BJ (cell line): ENCODE data around the gene WBP2. TPM values are rescaled to one million over a fixed set of nuclear protein-coding genes. Genes with fewer than 3 reads are reported as not detected.

Source experiments
- CTCF ChIA-PET: fragments of 350-600 bp; formaldehyde crosslinking; extraction: SDS; loops from one replicate; lab custom pipeline; 2021; ENCODE audit warnings: antibody characterized with exemption, inconsistent platforms; lab: Yijun Ruan, JAX
- POLR2A ChIA-PET: fragments of 300-600 bp; sonication (Branson Sonifier 250); formaldehyde crosslinking; extraction: SDS; loops from one replicate; lab custom pipeline; 2021; ENCODE audit warnings: antibody characterized with exemption; lab: Charles Lee
- DNase-seq: peaks from one replicate; pipeline ENCODE4 v3.0.0-alpha.2; 2011; ENCODE audit warnings: low read depth
- H3K27me3 ChIP-seq: 2 replicates; pipeline ENCODE4 v1.6.0; 2011; ENCODE audit warnings: low read length; ENCODE audit not compliant: control insufficient read depth, insufficient read depth
- H3K36me3 ChIP-seq: 2 replicates; pipeline ENCODE4 v1.5.1; 2011; ENCODE audit warnings: low read length; ENCODE audit not compliant: control insufficient read depth, insufficient read depth
- H3K4me3 ChIP-seq: 2 replicates; pipeline ENCODE4 v1.5.1; 2011; ENCODE audit warnings: low read depth, mild to moderate bottlenecking, control low read depth, low read length
- CTCF ChIP-seq: IDR thresholded peaks from 2 replicates; pipeline ENCODE4 v1.5.1; 2011; ENCODE audit warnings: low read depth, mild to moderate bottlenecking, control low read depth, inconsistent platforms, low read length, moderate library complexity; ENCODE audit not compliant: insufficient read depth
- polyA plus RNA-seq: library from polyadenylated mRNA; depleted of rRNA; stranded (reverse); fragments of >200 nt; gene quantifications from 2 replicates; pipeline ENCODE4 v1.2.3, GENCODE V29; 2011

WBP2 gene
- polyA plus RNA-seq, 1 experiment = 37.0 TPM

GRCh38 chr17:75849279-75849646 lies 5.9 kb downstream of the WBP2 start:
- ChIA-PET CTCF (interaction anchor here (1.1 to 3.4 kb wide), 9 partner anchors 14 to 85 kb away, joined by 3 to 20 read pairs (median 4); partner anchors contain the start of genes GALK1 and TRIM65), POLR2A (no interaction called here)
- Histone ChIP-seq H3K4me3 (no peak overlapping the region), H3K36me3 (peaks cover 29% of the 10 kb centered on the region), H3K27me3 (no peaks in the 10 kb centered on the region)
- TF ChIP-seq CTCF = no peak
- DNase-seq = no peak

GRCh38 chr17:75848523-75849278 lies 6.4 kb downstream of the WBP2 start:
- POLR2A ChIA-PET = no interaction called here
- peak; percentile 74 for TF ChIP-seq CTCF
- DNase-seq = no peak
- peaks cover 29% of the 10 kb centered on the region for H3K36me3 ChIP-seq
- H3K4me3 ChIP-seq = no peak overlapping the region
- CTCF ChIA-PET = interaction anchor here (0.6 to 3.4 kb wide), 16 partner anchors 9 to 132 kb away, joined by 3 to 20 read pairs (median 4); partner anchors contain the start of genes GALK1 and TRIM65
- H3K27me3 ChIP-seq = no peaks in the 10 kb centered on the region

- ChIA-PET CTCF (interaction anchor here (0.6 to 3.6 kb wide), 16 partner anchors 7 to 154 kb away, joined by 3 to 20 read pairs (median 4); partner anchors contain the start of genes GALK1, TRIM65 and WBP2), POLR2A (no interaction called here)
- Histone ChIP-seq H3K27me3 (no peaks in the 10 kb centered on the region), H3K4me3 (no peak overlapping the region), H3K36me3 (peaks cover 29% of the 10 kb centered on the region)
- DNase-seq = no peak
- no peak for TF ChIP-seq CTCF
Measured at GRCh38 chr17:75847614-75848522, 7.3 kb downstream of the WBP2 start.

- ChIA-PET CTCF (interaction anchor here (0.6 to 3.6 kb wide), 13 partner anchors 8 to 153 kb away, joined by 3 to 20 read pairs (median 6); partner anchors contain the start of genes GALK1, TRIM65 and WBP2), POLR2A (no interaction called here)
- H3K27me3 ChIP-seq = no peaks in the 10 kb centered on the region
- no peak for DNase-seq
- no peak for TF ChIP-seq CTCF
- H3K4me3 ChIP-seq = no peak overlapping the region
- peaks cover 29% of the 10 kb centered on the region for H3K36me3 ChIP-seq
Measured at GRCh38 chr17:75846692-75847613, 8.2 kb downstream of the WBP2 start.
